ENCODE results near the gene EYA4. TPM values are rescaled to one million over a fixed set of nuclear protein-coding genes. Genes with fewer than 3 reads are reported as not detected.

EYA4 gene
- polyA plus RNA-seq, 1 of the 3 experiments (the other 2 are of a cell fraction) = 0.08 TPM

- no peak overlapping the region for H3K4me2 ChIP-seq
- H3K4me1 ChIP-seq (ENCODE audit: control insufficient read depth in 1 of 2, insufficient read depth in 2 of 2, low read depth in 1 of 2, low read length in 1 of 2) = no peaks in the 10 kb centered on the region
- H3K9me2 ChIP-seq = no peaks in the 10 kb centered on the region
- POLR2A ChIA-PET = no interaction called here
- no peaks in the 10 kb centered on the region for H3K36me3 ChIP-seq (replicated peaks in 1 of 2; ENCODE audit: control insufficient read depth in 1 of 2, insufficient read depth in 2 of 2, low read length in 1 of 2)
- TF ChIP-seq RXRA (IDR thresholded peaks at IDR 0.05; ENCODE audit: borderline replicate concordance, low read depth) (no peak), EZH2phosphoT487 (IDR thresholded peaks at IDR 0.05; ENCODE audit: borderline replicate concordance, low read depth) (no peak), REST (IDR thresholded peaks at IDR 0.05; ENCODE audit: low read depth, low read length) (no peak), PBX3 (IDR thresholded peaks at IDR 0.05) (no peak), USF2 (IDR thresholded peaks at IDR 0.05; ENCODE audit: borderline replicate concordance, low read depth, low read length) (no peak), GATA2 (CRISPR knock-in tag; IDR thresholded peaks at IDR 0.05) (no peak), FOSL2 (IDR thresholded peaks at IDR 0.05; ENCODE audit: borderline replicate concordance, low read depth) (no peak), FOXJ3 (CRISPR knock-in tag; IDR thresholded peaks at IDR 0.05) (no peak), RCOR1 (IDR thresholded peaks at IDR 0.05; ENCODE audit: low read length) (no peak), JUND (IDR thresholded peaks at IDR 0.05) (no peak), MAX (IDR thresholded peaks at IDR 0.05; ENCODE audit: low read depth) (no peak), TEAD4 (IDR thresholded peaks at IDR 0.05; ENCODE audit: borderline replicate concordance, insufficient read depth) (no peak)
- DNase-seq = no peak
- H2AFZ ChIP-seq (ENCODE audit: low read depth) = no peak overlapping the region
- 59% methylated on average over 4 of the region's 4 CpGs for WGBS (ENCODE audit: low lambda C conversion rate)
- no peaks in the 10 kb centered on the region for H3F3A ChIP-seq (replicated peaks; ENCODE audit: insufficient read depth)
- CTCF ChIA-PET = no interaction called here
- H3K27ac ChIP-seq (ENCODE audit: low read depth in 2 of 2, low read length in 1 of 2) = no peak overlapping the region
- H3K4me3 ChIP-seq (ENCODE audit: low read depth in 2 of 2, low read length in 1 of 2) = no peak overlapping the region
- no peaks in the 10 kb centered on the region for H3K27me3 ChIP-seq (ENCODE audit: insufficient read depth)
- H3K9ac ChIP-seq = no peak overlapping the region
- no peaks in the 10 kb centered on the region for H3K79me2 ChIP-seq (ENCODE audit: insufficient read depth)
- H4K20me1 ChIP-seq (ENCODE audit: insufficient read depth) = no peaks in the 10 kb centered on the region
- no peaks in the 10 kb centered on the region for H3K9me3 ChIP-seq
Observed at GRCh38 chr6:133314947-133315346, 73.8 kb downstream of the EYA4 start.

GRCh38 chr6:133315811-133316210 lies 74.7 kb downstream of the EYA4 start:
- Histone ChIP-seq H4K20me1 (ENCODE audit: insufficient read depth) (no peaks in the 10 kb centered on the region), H3K79me2 (ENCODE audit: insufficient read depth) (no peaks in the 10 kb centered on the region), H3K9me2 (no peaks in the 10 kb centered on the region), H3F3A (replicated peaks; ENCODE audit: insufficient read depth) (no peaks in the 10 kb centered on the region), H3K27ac (ENCODE audit: low read depth in 2 of 2, low read length in 1 of 2) (no peak overlapping the region), H3K27me3 (ENCODE audit: insufficient read depth) (no peaks in the 10 kb centered on the region), H3K4me2 (no peak overlapping the region), H3K36me3 (replicated peaks in 1 of 2; ENCODE audit: control insufficient read depth in 1 of 2, insufficient read depth in 2 of 2, low read length in 1 of 2) (no peaks in the 10 kb centered on the region), H3K9ac (no peak overlapping the region), H3K4me1 (ENCODE audit: control insufficient read depth in 1 of 2, insufficient read depth in 2 of 2, low read depth in 1 of 2, low read length in 1 of 2) (no peaks in the 10 kb centered on the region), H3K4me3 (ENCODE audit: low read depth in 2 of 2, low read length in 1 of 2) (no peak overlapping the region), H2AFZ (ENCODE audit: low read depth) (no peak overlapping the region), H3K9me3 (no peaks in the 10 kb centered on the region)
- DNase-seq = no peak
- ChIA-PET CTCF (no interaction called here), POLR2A (no interaction called here)
- 56% methylated on average over 5 of the region's 5 CpGs for WGBS (ENCODE audit: low lambda C conversion rate)
- TF ChIP-seq TCF12 (IDR thresholded peaks at IDR 0.05) = no peak
- no peak for TF ChIP-seq REST (IDR thresholded peaks at IDR 0.05; ENCODE audit: low read depth, low read length)
- no peak for TF ChIP-seq EP300 (IDR thresholded peaks at IDR 0.05; ENCODE audit: borderline replicate concordance in 1 of 2, low read depth in 1 of 2, low read length in 1 of 2)
- no peak for TF ChIP-seq FOSL2 (IDR thresholded peaks at IDR 0.05; ENCODE audit: borderline replicate concordance, low read depth)
- no peak for TF ChIP-seq IRF3 (IDR thresholded peaks at IDR 0.05; ENCODE audit: low read depth, low read length)
- TF ChIP-seq MAX (IDR thresholded peaks at IDR 0.05; ENCODE audit: low read depth) = no peak
- no peak for TF ChIP-seq MXI1 (IDR thresholded peaks at IDR 0.05; ENCODE audit: low read depth, low read length)
